T-helper 1 cell treated with Interleukin-12 subunit alpha and Interleukin-12 subunit beta and Interleukin-4 antibody, amounts not matched to agents 30 μg/mL and 1 μg/mL, for 36 hours (primary cell): Measurements from ENCODE around the gene KCNG2.

Experiments
- H3K27ac Mint-ChIP-seq: one replicate; pipeline ENCODE4 v1.8.0; 2021; ENCODE audit warnings: mild to moderate bottlenecking, mixed read lengths
- H3K27me3 Mint-ChIP-seq: one replicate; pipeline ENCODE4 v1.8.0; 2021; ENCODE audit warnings: low read depth, mixed read lengths
- H3K36me3 Mint-ChIP-seq: one replicate; pipeline ENCODE4 v1.8.0; 2021; ENCODE audit warnings: low read depth, mixed read lengths
- H3K4me1 Mint-ChIP-seq: one replicate; pipeline ENCODE4 v1.8.0; 2021; ENCODE audit warnings: low read depth, mixed read lengths
- H3K4me3 Mint-ChIP-seq: one replicate; pipeline ENCODE4 v1.8.0; 2021; ENCODE audit warnings: mild to moderate bottlenecking, moderate library complexity, mixed read lengths
- H3K9me3 Mint-ChIP-seq: one replicate; pipeline ENCODE4 v1.8.0; 2021; ENCODE audit warnings: mixed read lengths

Gene KCNG2

GRCh38 chr18:79786786-79787526 lies 10.8 kb upstream of the KCNG2 start:
- H3K9me3 Mint-ChIP-seq, result no peaks in the 10 kb centered on the region
- H3K4me1 Mint-ChIP-seq, result peaks cover 7% of the 10 kb centered on the region
- peaks cover 41% of the 10 kb centered on the region for H3K27me3 Mint-ChIP-seq
- no peak overlapping the region for H3K4me3 Mint-ChIP-seq
- no peak overlapping the region for H3K27ac Mint-ChIP-seq
- H3K36me3 Mint-ChIP-seq, result no peaks in the 10 kb centered on the region

GRCh38 chr18:79787527-79787864 lies 10.2 kb upstream of the KCNG2 start:
- H3K36me3 Mint-ChIP-seq, result no peaks in the 10 kb centered on the region
- no peaks in the 10 kb centered on the region for H3K9me3 Mint-ChIP-seq
- H3K27me3 Mint-ChIP-seq, result peaks cover 46% of the 10 kb centered on the region
- H3K4me3 Mint-ChIP-seq, result no peak overlapping the region
- H3K27ac Mint-ChIP-seq, result no peak overlapping the region
- H3K4me1 Mint-ChIP-seq, result peaks cover 7% of the 10 kb centered on the region

GRCh38 chr18:79787865-79788733 lies 9.6 kb upstream of the KCNG2 start:
- Mint-ChIP-seq H3K27ac (no peak overlapping the region), H3K9me3 (no peaks in the 10 kb centered on the region), H3K4me1 (peaks cover 7% of the 10 kb centered on the region), H3K4me3 (no peak overlapping the region), H3K36me3 (no peaks in the 10 kb centered on the region), H3K27me3 (peaks cover 52% of the 10 kb centered on the region)

DNA sequence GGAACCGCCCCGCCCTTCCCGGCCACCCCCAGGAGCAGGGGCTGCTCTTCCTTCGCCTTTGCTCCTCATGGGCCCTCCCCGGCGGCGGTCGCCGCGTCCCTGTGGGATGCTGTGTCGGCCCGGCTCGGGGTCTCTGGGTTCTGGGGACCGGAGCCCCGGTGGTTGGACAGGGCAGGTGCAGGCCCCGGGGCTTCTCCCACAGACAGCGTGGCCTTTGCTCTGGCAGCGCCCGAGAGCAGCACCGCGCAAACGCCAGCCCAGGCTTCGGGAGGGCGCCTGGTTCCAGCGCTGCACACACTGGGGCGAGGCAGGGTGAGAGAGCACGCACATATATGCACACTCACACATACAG lies 9.0 kb upstream of the KCNG2 start:
- H3K27ac Mint-ChIP-seq, result no peak overlapping the region
- peaks cover 7% of the 10 kb centered on the region for H3K4me1 Mint-ChIP-seq
- peaks cover 58% of the 10 kb centered on the region for H3K27me3 Mint-ChIP-seq
- H3K9me3 Mint-ChIP-seq, result no peaks in the 10 kb centered on the region
- no peak overlapping the region for H3K4me3 Mint-ChIP-seq
- no peaks in the 10 kb centered on the region for H3K36me3 Mint-ChIP-seq

DNA sequence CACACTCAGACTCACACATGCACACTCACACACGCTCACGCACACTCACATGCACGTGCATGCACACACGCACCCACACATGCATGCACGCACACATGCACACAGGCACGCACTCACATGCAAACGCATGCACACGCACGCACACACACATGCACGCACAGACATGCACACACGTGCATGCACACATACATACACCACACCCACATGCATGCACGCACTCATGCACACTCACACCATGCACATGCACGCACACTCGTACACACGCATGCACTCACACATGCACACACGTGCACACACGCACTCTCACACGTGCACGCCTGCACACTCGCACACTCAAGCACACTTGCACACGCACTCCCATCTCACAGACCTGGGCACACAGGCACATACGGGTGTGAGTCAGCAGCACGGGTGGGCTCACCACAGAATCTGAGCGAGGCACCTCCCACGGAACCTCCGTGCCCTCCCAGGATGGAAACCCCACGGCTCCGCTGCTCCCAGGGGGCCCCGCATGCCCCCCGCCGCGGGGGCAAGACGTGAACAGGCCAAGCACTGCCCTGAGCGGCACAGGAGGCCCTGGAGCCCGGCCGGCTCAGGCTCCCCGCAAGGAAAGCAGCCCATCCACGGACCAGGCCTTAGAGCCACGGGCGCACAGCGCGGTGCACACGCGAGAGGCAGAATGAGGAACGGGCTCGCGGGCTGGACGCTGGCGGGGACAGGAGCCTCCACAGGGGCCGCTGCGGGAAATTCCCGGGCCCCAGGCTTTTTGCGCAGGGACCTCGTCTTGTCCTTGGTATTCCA lies 8.4 kb upstream of the KCNG2 start:
- Mint-ChIP-seq H3K27me3 (peaks cover 59% of the 10 kb centered on the region), H3K27ac (no peak overlapping the region), H3K4me3 (no peak overlapping the region), H3K4me1 (peaks cover 7% of the 10 kb centered on the region), H3K9me3 (no peaks in the 10 kb centered on the region), H3K36me3 (no peaks in the 10 kb centered on the region)

- H3K27ac Mint-ChIP-seq, result no peak overlapping the region
- no peaks in the 10 kb centered on the region for H3K9me3 Mint-ChIP-seq
- peaks cover 68% of the 10 kb centered on the region for H3K27me3 Mint-ChIP-seq
- H3K4me3 Mint-ChIP-seq, result no peak overlapping the region
- H3K36me3 Mint-ChIP-seq, result no peaks in the 10 kb centered on the region
- peaks cover 7% of the 10 kb centered on the region for H3K4me1 Mint-ChIP-seq
Measured at GRCh38 chr18:79789901-79790890, 7.5 kb upstream of the KCNG2 start.

- Mint-ChIP-seq H3K9me3 (no peaks in the 10 kb centered on the region), H3K4me1 (peaks cover 7% of the 10 kb centered on the region), H3K27me3 (peaks cover 74% of the 10 kb centered on the region), H3K27ac (no peak overlapping the region), H3K4me3 (no peak overlapping the region), H3K36me3 (no peaks in the 10 kb centered on the region)
Measured at GRCh38 chr18:79790996-79791972, 6.5 kb upstream of the KCNG2 start.

GRCh38 chr18:79792096-79792987 lies 5.4 kb upstream of the KCNG2 start:
- H3K36me3 Mint-ChIP-seq, result peaks cover 2% of the 10 kb centered on the region
- H3K27me3 Mint-ChIP-seq, result peaks cover 72% of the 10 kb centered on the region
- H3K4me3 Mint-ChIP-seq, result no peak overlapping the region
- H3K27ac Mint-ChIP-seq, result no peak overlapping the region
- H3K9me3 Mint-ChIP-seq, result no peaks in the 10 kb centered on the region
- peaks cover 9% of the 10 kb centered on the region for H3K4me1 Mint-ChIP-seq

- H3K4me3 Mint-ChIP-seq, result no peak overlapping the region
- no peaks in the 10 kb centered on the region for H3K9me3 Mint-ChIP-seq
- H3K27ac Mint-ChIP-seq, result no peak overlapping the region
- peaks cover 3% of the 10 kb centered on the region for H3K36me3 Mint-ChIP-seq
- peaks cover 10% of the 10 kb centered on the region for H3K4me1 Mint-ChIP-seq
- peaks cover 72% of the 10 kb centered on the region for H3K27me3 Mint-ChIP-seq
Measured at GRCh38 chr18:79792988-79793355, 4.8 kb upstream of the KCNG2 start.

DNA sequence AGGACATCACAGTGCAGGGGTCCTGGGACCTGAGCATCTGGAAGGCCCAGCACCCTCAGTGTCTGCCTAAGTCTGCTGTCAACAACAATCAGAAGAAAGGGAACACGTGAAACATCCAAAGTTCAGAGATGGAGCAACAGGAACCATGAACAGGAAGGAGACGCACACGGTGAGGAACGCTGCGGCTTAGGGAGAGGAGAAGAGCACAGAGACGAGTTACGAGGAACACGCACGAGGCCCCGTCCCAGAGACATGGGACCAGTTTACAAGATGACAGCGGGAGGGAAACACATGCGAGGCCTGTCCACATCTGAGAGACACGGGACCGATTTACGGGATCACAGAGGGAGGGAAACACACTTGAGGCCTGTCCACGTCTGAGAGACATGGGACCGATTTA lies 2.9 kb upstream of the KCNG2 start:
- peaks cover 10% of the 10 kb centered on the region for H3K4me1 Mint-ChIP-seq
- peaks cover 3% of the 10 kb centered on the region for H3K36me3 Mint-ChIP-seq
- no peak overlapping the region for H3K27ac Mint-ChIP-seq
- peaks cover 76% of the 10 kb centered on the region for H3K27me3 Mint-ChIP-seq
- no peak overlapping the region for H3K4me3 Mint-ChIP-seq
- no peaks in the 10 kb centered on the region for H3K9me3 Mint-ChIP-seq

- no peak overlapping the region for H3K27ac Mint-ChIP-seq
- H3K27me3 Mint-ChIP-seq, result peaks cover 77% of the 10 kb centered on the region
- no peaks in the 10 kb centered on the region for H3K9me3 Mint-ChIP-seq
- no peak overlapping the region for H3K4me3 Mint-ChIP-seq
- peaks cover 3% of the 10 kb centered on the region for H3K36me3 Mint-ChIP-seq
- peaks cover 8% of the 10 kb centered on the region for H3K4me1 Mint-ChIP-seq
Measured at GRCh38 chr18:79795446-79795845, 2.3 kb upstream of the KCNG2 start.

- no peaks in the 10 kb centered on the region for H3K9me3 Mint-ChIP-seq
- H3K36me3 Mint-ChIP-seq, result peaks cover 3% of the 10 kb centered on the region
- H3K4me1 Mint-ChIP-seq, result peaks cover 6% of the 10 kb centered on the region
- H3K27ac Mint-ChIP-seq, result no peak overlapping the region
- no peak overlapping the region for H3K4me3 Mint-ChIP-seq
- H3K27me3 Mint-ChIP-seq, result peaks cover 71% of the 10 kb centered on the region
Measured at GRCh38 chr18:79796016-79796415, 1.7 kb upstream of the KCNG2 start.
